ENCODE results near the gene MAPK9.
"Not testable (repeated sequence)": the region's sequence is repeated elsewhere in the genome, so short reads cannot be mapped to it uniquely, and the experiment has no call there.

Gene MAPK9

DNA sequence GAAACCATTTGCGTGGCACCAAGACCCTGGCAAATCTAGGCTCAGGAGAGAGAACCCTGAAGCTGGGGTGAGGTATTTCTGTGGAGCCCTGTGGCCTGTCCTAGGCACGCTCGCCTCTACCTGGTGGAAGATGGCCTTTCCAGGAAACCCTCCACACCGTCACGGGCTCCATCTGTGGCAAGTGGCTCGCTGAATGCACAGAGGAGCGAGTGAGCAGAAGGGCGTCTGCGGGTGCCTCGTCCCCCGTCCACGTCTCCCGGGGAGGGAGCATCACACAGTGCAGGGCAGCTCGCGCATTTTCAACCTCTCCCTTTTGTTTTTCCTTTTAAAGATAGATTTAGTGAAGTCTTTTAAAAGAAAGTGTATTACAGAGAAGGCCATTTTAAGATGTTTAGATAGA is 57.6 kb downstream of the MAPK9 start:
- DNase-seq (ENCODE audit: low read depth): no peak

DNA sequence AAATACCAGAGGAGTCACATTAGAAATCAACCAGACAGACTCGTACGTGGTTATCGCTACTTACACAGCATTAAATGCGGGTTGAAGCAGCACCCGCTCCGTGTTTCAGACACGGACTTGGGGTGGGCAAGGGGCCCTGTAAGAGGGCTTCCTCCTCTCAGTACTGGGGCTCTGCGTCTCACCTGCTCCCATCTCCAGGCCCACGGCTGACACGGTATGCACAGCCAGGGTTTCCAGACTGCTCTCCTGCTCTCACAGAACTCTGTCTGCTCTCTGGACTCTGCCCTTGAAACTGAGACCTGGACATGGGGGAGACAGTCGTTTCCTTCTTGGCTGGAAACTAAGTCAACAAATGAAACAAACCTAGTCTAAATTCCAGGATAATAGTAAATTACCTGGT is 58.2 kb downstream of the MAPK9 start:
- DNase-seq (ENCODE audit: low read depth): no peak

DNA sequence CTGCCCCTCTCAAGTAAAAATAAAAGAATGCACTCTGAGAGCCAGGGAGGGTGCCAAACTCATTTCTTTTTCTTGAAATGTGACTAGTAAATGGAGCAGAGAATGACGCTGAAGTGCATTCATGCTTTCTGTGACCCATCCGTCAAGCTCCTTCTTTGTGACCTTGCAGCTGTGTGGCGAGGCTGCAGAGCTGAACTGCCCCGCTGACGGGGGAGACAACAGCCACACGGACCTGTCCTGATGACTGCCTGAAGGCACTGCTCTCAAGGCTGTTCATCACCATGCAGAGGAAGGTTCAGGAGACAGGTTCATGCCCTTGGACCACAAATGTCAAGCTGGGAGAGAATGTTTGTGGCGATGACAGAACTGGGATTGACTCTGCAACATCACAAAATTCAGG is 61.9 kb downstream of the MAPK9 start:
- DNase-seq (ENCODE audit: low read depth): no peak

DNA sequence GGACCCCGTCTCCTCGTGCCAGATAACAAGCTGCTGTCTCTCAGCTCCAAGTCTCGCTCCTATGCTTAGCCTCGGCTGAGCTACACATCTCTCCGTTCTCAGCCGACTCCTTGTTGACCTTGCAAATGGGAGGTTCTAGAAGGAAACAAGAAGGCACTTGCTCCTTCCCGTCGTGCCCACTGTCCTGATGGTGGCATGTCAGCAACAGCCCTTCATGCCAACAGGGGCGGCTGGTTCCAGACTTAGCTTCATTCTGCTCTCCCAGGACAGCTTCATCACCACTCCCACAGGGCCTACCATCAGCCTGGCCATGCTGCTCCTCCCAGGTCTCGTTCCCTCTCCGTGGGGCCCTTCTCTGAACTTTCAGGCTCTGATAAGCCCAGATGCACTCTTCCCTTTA is 69.8 kb downstream of the MAPK9 start:
- no peak for DNase-seq (ENCODE audit: low read depth)

DNA sequence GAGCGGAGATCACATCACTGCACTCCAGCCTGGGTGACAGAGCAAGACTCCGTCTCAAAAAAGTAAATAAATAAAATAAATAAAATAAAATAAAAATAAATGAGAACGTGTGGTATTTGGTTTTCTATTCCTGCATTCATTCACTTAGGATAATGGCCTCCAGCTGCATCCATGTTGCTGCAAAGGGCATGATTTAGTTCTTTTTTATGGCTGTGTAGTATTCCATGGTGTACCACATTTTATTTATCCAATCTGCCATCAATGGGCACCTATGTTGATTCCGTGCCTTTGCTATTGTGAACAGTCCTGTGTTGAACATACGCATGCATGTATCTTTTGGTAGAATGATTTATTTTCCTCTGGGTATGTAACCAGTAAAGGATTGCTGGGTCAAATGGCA is 74.1 kb downstream of the MAPK9 start:
- no peak for DNase-seq (ENCODE audit: low read depth)

DNA sequence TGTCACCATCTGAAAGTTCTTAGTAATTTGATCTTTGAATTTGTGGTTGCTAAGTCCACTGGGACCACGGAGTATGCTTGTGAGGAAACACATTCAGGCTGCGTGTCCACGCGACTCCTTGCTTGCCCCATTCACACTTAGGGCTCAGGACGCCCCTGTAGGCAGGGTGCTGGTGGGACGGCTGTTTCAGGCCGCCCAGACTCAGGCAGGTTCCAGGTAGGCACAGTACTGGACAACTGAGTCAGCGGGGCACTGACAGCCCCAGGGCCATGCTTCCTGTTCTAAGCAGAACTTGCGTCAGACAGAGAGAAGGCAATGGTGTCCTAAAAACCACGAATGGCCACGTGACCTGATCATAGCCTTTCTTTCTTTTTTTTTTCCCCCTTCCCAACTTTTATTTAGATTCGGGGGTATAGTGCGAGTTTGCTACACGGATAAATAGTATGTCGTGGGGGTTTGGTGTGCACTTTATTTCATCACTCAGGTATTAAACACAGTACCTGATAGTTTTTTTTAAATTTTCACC is 75.2 kb downstream of the MAPK9 start:
- DNase-seq (ENCODE audit: low read depth): no peak

DNA sequence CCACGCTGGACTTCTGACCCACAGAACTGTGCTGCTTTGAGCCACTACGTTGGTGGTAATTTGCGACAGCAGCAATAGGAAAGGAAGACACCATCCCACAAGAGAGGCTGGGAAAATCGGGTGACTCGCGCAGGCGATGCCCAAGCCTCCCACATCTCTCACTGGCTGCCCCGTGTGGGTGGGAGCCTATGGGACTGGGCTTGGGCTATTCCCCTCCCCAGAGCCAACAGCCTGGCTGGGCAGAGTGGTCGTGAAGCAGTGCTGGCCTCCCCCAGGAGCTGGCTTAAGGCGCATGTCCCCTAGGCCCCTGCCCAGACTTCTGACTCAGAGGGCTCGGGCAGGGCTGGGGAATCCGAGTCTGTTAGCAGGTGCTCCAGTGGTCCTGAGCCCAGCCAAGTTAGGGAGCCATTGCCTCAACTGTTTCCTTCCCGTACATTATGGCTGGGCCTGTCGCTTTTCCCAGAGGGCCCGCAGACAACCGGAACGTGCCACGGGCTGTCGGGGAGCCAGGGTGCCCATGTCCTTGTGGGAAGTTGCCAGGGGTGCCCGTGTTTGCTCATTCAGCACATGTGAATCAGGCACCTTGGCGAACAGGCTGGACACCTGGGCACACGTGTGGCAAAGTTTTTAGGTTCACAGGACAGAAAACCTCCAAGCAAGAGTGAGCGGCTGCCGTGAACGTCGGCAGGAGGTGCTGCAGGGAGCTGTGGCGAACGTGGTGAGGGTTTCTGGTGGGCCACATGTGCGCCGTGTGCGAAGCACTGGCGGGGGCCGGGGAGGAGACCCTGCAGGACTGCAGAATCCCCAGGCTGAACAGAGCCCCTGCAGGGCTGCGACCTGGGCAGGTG is 75.9 kb downstream of the MAPK9 start:
- DNase-seq (ENCODE audit: low read depth): no peak

DNA sequence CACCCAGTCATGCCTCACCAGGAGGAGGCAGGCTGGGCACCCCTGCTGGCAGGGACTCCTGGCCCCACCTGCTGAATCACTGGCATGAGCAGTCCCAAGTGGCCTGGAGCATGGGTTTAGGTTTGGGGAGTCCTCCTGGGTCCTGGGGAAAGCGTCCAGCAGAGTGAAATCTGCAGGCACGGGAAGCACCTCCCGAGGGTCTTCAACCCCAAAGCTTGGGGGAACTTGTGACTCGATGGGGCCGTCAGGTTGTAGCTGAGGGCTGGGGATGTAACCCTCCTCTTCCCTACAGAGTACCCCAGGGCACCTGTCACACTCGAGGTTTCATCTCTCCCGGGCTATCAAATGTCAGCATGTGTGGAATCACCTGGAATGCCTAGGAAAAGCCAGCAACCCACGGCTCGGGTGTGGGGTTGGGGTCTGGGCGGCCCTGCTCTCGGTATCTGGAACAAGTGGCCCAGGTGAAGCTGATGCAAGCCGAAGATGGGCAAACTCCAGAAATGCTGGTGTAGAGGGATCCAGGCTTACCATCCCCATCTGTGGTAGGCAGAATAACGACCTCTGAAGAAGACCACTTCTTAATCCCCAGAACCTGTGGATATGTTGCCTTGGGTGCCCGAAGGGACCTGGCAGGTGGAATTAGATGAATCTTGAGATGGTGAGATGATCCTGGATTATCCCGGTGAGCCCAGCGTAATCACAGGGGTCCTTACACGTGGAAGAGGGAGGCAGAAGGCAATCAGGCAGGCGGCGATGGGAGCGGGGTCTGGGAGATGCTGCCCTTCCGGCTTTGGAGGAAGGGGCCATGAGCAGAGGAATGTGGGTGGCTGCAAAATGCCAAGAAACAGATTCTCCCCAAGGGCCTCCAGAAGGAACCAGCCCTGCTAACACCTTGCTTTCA is 76.8 kb downstream of the MAPK9 start:
- no peak for DNase-seq (ENCODE audit: low read depth)

DNA sequence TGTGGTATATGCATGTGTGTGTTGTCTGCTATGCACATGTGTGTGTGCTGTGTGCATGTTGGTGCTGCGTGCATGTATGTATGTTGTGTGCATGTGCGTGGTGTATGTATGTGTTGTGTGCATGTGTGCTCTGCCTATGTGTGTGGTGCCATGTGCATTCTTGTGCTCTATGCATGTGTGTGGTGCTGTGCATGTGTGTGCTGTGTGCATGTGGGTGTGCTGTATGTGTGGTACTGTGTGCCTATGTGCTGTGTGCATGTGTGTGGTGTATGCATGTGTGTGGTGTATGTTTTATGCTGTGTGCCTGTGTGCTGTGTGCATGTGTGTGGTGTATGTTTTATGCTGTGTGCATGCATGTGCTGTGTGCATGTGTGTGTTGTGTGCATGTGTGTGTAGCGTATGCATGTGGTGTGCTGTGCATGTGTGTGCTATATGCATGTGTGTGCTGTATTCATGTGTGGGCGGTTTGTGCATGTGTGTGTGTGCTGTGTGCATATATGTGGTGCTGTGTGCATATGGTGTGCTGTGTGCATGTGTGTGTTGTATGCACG is 78.2 kb downstream of the MAPK9 start:
- no peak for DNase-seq (ENCODE audit: low read depth)

DNA sequence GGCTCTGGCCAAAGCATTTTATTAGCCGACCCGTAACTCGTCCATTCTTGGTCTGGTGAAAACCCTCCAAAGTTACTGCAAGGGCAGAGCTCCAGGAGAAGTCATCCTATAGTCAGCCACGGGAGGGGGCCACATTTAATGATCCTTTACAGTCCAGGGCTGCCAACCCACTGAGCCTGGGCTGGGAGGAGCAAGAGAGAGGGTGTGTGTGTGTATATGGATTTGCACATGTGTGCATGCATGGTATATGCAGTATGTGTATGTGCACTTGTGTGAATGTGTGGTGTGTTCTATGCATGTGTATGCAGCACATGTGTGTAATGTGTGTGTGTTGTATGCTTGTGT is 78.7 kb downstream of the MAPK9 start:
- no peak for DNase-seq (ENCODE audit: low read depth)

DNA sequence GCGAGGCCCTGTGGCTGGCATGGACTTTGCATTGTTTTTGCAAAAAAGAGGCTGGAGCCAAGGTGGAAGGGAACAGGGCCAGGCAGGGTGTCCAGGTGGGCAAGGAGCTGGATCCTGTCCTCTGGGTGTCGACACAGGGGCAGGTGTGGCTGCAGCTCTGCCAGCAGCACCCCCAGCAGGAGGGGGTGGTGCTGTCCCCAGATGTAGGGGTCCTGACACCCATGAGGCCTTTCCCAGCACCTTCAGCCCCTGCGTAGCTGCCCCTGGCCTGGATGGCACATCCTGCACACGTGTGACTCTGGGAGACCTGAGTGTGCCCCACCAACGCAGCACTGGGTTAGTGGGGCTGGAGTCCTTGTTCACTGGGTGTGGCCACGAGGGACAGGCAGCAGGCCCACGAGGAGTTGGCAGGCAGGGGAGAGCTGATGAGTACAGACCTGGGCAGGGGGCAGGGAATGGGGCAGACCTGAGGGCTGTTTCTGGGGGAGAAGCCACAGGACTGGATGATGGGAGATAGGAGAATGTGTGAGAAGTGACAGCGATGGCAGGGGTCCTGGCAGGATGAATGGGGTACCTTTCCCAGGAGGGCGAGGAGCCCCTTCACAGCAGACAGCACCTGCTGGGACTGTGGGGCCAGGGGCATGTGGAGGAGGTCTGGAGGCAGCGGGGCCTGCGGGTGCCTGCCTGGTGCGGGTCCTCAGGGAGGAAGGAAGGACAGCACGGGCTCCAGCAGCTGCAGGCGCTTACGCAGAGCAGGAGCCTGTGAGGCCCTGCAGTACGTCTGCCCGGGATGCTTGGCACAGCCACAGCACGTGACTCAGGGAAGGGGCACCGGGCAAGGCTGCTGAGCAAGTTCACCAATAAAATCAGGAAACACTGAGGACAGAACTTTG is 79.3 kb downstream of the MAPK9 start:
- DNase-seq (ENCODE audit: low read depth): no peak

DNA sequence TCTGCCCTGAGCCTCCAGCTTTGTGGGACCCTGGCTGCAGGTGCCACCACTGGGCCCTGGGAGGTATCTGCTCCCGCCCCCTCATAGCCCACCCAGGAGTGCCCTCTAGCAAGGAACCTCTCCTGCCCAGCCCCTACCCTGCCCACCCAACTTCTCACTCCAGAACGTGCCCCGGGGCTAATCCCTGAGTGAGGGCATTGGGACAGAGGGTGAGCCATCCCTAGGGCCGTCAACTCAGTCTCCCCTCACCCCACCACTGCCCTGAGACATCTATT is 80.2 kb downstream of the MAPK9 start:
- DNase-seq (ENCODE audit: low read depth): no peak

DNA sequence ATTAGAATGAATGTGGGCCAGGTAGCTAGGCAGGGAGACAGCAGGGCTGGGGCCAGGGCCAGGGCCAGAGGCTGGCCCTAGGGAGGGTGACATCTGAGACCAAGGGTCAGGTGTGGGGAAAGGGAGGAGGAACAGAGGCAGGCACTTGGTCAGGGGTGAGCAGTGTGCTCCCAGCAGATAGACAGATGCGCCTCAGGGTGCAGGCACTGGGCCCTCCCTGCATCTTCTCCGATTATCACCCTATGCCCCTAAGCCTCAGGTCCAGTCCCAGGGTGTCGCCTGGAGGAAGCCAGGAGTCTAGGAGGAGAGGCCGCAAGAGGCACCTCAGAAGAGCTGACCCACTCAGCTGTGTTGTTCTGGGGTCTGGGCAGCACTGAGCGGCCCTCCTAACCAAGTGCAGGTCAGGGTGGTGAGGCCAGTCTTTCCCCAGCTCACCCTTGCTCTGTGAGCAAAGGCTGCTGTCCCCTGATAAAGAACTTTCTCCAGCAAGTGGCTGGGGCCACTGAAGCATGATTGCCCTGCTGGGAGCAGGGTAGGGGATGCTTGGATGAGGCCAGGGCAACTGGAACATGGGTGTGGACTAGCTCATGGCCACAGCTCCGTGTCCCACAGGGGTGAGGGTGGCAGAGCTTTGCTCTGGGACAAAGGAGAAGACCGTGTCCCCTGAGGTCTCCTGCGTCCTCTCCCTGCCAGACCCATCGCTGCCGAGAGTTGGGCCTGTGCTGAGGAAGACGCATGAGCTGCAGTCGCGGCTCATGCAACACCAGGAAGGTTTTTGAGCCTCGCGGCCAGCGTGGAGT is 80.7 kb downstream of the MAPK9 start:
- DNase-seq (ENCODE audit: low read depth): no peak

DNA sequence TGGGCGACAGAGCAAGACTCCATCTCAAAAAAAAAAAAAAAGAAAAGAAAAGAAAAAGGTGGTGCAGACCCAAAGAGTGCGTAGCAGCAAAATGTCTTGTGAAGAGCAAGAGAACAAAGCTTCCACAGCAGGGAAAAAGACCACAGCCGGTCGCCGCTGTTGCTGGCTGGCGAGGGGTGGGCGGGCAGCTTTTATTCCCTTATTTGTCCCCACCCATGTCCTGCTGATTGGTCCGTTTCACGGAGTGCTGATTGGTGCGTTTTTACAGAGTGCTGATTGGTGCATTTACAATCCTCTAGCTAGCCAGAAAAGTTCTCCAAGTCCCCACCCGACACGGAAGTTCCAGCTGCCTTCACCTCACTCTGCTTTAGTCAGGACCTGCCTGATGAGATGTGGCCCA is 81.8 kb downstream of the MAPK9 start:
- not testable (repeated sequence) for DNase-seq (ENCODE audit: low read depth)

DNA sequence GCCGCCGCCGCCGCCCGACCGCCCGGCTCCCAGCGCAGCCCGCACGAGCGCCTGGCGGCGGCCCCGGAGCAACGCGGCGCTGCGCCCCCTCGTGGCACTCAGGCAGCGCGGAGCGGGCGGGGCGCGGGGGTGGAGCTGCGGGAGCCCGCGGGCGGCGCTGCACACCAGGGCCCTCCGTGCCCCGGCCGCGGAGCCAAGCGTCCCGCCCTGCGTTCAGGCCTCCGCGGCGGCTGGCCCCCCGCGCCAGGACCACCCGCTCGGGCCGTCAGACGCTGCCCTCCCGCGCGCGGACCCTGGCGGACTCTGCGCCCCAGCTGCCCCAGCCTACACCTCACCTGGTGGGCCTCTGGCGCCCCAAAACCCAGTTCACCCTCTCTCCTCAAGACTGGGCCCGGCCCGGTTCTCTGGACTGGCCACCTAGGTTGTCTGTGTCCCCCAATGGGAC is 82.7 kb downstream of the MAPK9 start, which contains the start of gene RASGEF1C:
RASGEF1C (minus strand) TSS at position 75 of the 445 bp plus-strand sequence. CDS start 71,159 bp downstream, outside the sequence.
- DNase-seq (ENCODE audit: low read depth): no peak

DNA sequence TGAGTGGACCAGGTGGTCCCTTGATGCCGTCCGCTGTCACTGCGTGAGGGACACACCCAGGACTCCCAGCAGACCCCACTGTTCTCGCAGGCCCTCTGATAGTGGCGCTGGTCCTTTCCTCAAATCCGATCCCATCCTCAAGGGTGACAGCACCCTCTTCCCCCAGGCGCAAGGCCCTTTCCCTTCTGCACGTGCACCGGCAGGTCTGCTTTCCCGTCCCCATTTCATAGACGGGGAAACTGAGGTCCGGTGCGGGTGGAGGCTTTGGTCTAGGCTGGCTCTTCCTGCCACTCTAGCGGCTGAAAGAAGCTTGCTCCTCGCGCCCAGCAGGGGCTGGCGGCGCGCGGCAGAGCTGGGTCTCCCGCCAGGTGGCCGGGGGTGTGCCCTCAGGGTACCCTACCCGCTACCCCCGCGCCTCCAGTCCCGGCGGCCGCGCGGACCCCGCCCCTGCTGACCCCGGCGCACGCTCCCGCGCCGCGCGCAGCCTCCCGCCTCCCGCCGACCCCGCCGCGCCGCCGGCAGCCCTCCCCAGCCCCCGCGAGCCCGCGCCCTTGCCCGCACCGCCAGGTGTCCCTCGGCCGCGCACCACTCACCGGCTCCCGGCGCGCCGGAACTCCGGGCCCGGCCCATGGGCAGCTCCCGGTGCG is 83.3 kb downstream of the MAPK9 start:
- DNase-seq (ENCODE audit: low read depth): no peak

DNA sequence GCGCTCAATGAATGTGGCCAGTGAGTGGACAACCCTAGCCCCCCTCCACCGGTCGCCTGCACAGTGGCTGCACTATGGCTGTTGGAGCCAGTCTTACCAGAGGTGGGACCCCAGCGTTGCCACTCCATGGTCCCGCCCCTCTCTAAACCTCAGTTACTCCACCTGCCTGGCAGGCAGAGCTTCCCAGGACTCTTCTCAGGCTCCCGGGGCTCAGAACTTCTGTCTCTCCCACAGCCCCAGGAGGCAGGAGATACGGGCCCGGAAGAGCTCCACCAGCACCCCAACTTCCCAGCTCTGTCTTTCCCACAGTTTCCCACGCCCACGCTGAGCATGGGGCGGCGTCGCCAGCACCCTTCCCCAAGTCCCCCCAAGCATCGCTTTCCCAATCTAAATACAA is 83.8 kb downstream of the MAPK9 start:
- DNase-seq (ENCODE audit: low read depth): no peak

DNA sequence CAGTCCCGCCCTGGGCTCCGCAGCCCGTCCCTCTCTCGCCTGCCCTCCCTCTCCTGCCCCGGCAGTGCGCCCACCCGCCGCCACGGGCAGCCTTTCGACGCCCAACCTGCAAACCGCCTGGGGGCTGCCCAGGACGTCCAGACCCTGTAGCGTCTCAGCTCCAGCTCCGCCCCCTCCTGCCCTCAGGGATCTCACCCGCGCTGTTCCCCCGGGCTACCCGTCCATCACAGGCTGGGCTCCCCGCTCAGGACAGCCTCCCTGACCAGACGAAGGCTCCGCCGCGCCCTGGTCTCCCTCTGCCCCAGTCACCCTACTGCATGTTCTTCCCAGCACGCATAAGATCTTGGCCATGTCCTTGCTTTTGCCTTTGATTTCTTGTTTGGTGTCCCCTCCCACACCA is 84.3 kb downstream of the MAPK9 start:
- no peak for DNase-seq (ENCODE audit: low read depth)

DNA sequence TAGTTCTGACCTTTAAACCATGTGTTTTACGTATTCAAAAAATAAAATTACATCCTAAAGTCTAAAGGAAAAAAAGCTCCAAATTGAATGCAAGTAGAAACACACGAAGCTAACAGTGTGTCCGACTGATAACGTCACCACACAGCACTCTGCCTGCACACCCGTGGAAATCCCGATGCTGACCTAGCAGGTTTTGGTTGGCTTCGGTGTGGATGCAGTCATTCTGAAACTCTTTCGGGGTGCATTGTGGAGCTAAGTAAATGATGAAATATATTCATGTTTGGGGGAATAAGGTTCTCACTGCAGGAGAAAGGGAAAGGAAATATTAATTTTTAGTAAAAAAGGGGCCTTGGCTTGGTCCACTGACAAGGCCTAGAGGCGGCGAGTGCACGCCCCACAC is 84.9 kb downstream of the MAPK9 start:
- DNase-seq (ENCODE audit: low read depth): no peak

DNA sequence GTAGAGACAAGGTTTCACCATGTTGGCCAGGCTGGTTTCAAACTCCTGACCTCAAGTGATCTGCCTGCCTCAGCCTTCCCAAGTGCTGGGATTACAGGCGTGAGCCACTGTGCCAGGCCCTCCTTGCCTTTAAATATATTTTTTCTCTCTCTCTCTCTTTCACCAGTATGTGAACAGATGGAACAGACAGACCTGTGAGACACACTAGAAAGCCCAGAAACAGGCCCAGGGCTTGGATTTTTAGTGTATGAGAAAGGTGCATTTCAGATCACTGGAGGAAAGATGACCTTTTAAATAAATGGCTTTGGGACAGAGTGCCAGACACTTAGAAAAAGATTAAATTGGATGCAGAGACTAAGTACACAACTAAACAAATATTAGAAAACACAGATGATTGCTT is 86.0 kb downstream of the MAPK9 start:
- no peak for DNase-seq (ENCODE audit: low read depth)

Data from GM04503 (cell line).